GM11168 (cell line): Measurements from ENCODE around the gene OXCT1.
"Not testable (repeated sequence)": the region's sequence is repeated elsewhere in the genome, so short reads cannot be mapped to it uniquely, and the experiment has no call there.

Source experiments
- in situ Hi-C: fragments of 300-500 bp; cut with MboI; formaldehyde crosslinking; loops from one replicate; pipeline ENCODE4 v1.12.0; 2022; ENCODE audit warnings: low sequenced_read_pairs; ENCODE audit not compliant: unreplicated experiment

Gene OXCT1

GRCh38 chr5:41875121-41875520 is 4.9 kb upstream of the OXCT1 start:
- in situ Hi-C loops: no loop called here

- in situ Hi-C loops: no loop called here
Observed at GRCh38 chr5:41874512-41875060, 4.4 kb upstream of the OXCT1 start.

GRCh38 chr5:41871852-41872251 is 1.6 kb upstream of the OXCT1 start:
- in situ Hi-C loops: no loop called here

- in situ Hi-C loops: no loop called here
Observed at GRCh38 chr5:41870627-41871048, 413 bp upstream of the OXCT1 start.

GRCh38 chr5:41869151-41869723 is 988 bp downstream of the OXCT1 start:
- in situ Hi-C loops: loop anchor here (5.0 kb wide), 1 partner anchor 63 kb away; no protein-coding TSS in a partner anchor

- in situ Hi-C loops: loop anchor here (5.0 kb wide), 1 partner anchor 193 kb away; no protein-coding TSS in a partner anchor
Observed at GRCh38 chr5:41863871-41864486, 6.2 kb downstream of the OXCT1 start.

- in situ Hi-C loops: no loop called here
Observed at GRCh38 chr5:41858890-41859289, 11.3 kb downstream of the OXCT1 start.

GRCh38 chr5:41857989-41858388 is 12.2 kb downstream of the OXCT1 start:
- in situ Hi-C loops: no loop called here

GRCh38 chr5:41856644-41857491 is 13.4 kb downstream of the OXCT1 start:
- in situ Hi-C loops: no loop called here

- in situ Hi-C loops: no loop called here
Observed at GRCh38 chr5:41852293-41852692, 17.9 kb downstream of the OXCT1 start.

- in situ Hi-C loops: no loop called here
Observed at GRCh38 chr5:41851116-41851515, 19.1 kb downstream of the OXCT1 start.

GRCh38 chr5:41848983-41849382 is 21.2 kb downstream of the OXCT1 start:
- in situ Hi-C loops: no loop called here

- in situ Hi-C loops: not testable (repeated sequence)
Observed at GRCh38 chr5:41845751-41846150, 24.5 kb downstream of the OXCT1 start.

- in situ Hi-C loops: no loop called here
Observed at GRCh38 chr5:41844502-41844901, 25.7 kb downstream of the OXCT1 start.

- in situ Hi-C loops: no loop called here
Observed at GRCh38 chr5:41843456-41844370, 26.5 kb downstream of the OXCT1 start.

- in situ Hi-C loops: no loop called here
Observed at GRCh38 chr5:41842777-41843176, 27.4 kb downstream of the OXCT1 start.

GRCh38 chr5:41841325-41841724 is 28.9 kb downstream of the OXCT1 start:
- in situ Hi-C loops: no loop called here

GRCh38 chr5:41840251-41840650 is 30.0 kb downstream of the OXCT1 start:
- in situ Hi-C loops: no loop called here

GRCh38 chr5:41837793-41838192 is 32.4 kb downstream of the OXCT1 start:
- in situ Hi-C loops: no loop called here

- in situ Hi-C loops: no loop called here
Observed at GRCh38 chr5:41835645-41836044, 34.6 kb downstream of the OXCT1 start.
